ENCODE results near the gene FARS2. TPM values are rescaled to one million over a fixed set of nuclear protein-coding genes. Genes with fewer than 3 reads are reported as not detected.

Gene FARS2
- total and polyA plus RNA-seq, 2 donors (not counting 3 experiments of a cell fraction or from before 2014, with no cell fraction given) = 20.2 to 20.5 TPM

DNA sequence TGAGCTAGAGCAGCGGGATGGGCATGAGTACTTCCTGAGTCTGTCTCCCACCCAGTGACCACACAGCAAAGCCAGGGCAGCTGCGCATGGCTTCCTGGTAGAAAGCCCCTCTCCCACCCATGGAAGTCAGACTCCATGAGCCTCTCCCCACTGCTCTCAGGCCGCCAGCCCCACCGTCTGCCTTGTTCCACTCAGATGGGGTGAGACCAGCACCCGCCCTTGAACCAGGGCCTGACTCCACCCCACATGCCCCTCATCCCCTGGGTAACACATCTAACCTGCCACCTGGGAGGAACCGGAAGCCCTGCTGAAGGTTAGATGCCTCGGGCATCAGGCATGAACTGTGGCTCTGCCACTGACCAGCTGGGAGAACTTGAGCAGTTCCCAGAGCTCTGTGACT lies 517.6 kb downstream of the FARS2 start:
- H3K9me3 ChIP-seq (replicated peaks; ENCODE audit: control insufficient read depth, insufficient read depth, low read length) = no peaks in the 10 kb centered on the region
- POLR2A ChIA-PET = no interaction called here
- CTCF ChIA-PET = no interaction called here
- dilution Hi-C loops (cut with MboI; ENCODE audit: extremely low pct_ligation_motif_present, low sequenced_read_pairs) = no loop called here
- H3K9me1 ChIP-seq (replicated peaks; ENCODE audit: control insufficient read depth, extremely low read depth, insufficient read depth, low read length) = no peaks in the 10 kb centered on the region
- H4K20me1 ChIP-seq (replicated peaks; ENCODE audit: control insufficient read depth, extremely low read depth, insufficient read depth, low read length) = no peaks in the 10 kb centered on the region
- no peaks in the 10 kb centered on the region for H3K36me3 ChIP-seq (ENCODE audit: control insufficient read depth in 2 of 2, extremely low read depth in 1 of 2, insufficient read depth in 2 of 2, low read length in 2 of 2)
- no peak overlapping the region for H3K9ac ChIP-seq (replicated peaks; ENCODE audit: extremely low read depth, insufficient read depth, low read length)
- no peak overlapping the region for H3K4me3 ChIP-seq (replicated peaks in 1 of 3; ENCODE audit: insufficient read depth in 1 of 3, low read depth in 1 of 3, low read length in 3 of 3)
- H3K4me1 ChIP-seq (ENCODE audit: control insufficient read depth, extremely low read depth, insufficient read depth, low read length) = no peaks in the 10 kb centered on the region
- no peak for TF ChIP-seq POLR2A (IDR thresholded peaks at IDR 0.05; ENCODE audit: low read depth, low read length)
- no peak for TF ChIP-seq JUN (IDR thresholded peaks at IDR 0.05; ENCODE audit: borderline replicate concordance, insufficient read depth, insufficient read length, low read depth)
- no peak for TF ChIP-seq EZH2 (IDR thresholded peaks at IDR 0.05; ENCODE audit: borderline replicate concordance, low read depth, low read length, severe bottlenecking)
- no peak for TF ChIP-seq CTCF (IDR thresholded peaks at IDR 0.05; ENCODE audit: extremely low read depth in 1 of 2, insufficient read depth in 1 of 2, low read depth in 1 of 2, low read length in 2 of 2)
- TF ChIP-seq POLR2AphosphoS5 (IDR thresholded peaks at IDR 0.05; ENCODE audit: insufficient read depth, low read depth, low read length) = no peak
- no peak for TF ChIP-seq FOS (IDR thresholded peaks at IDR 0.05; ENCODE audit: borderline replicate concordance, insufficient read depth, low read length)
- no peak for TF ChIP-seq MAX (IDR thresholded peaks at IDR 0.05; ENCODE audit: insufficient read depth, insufficient read length)
- TF ChIP-seq MYC (IDR thresholded peaks at IDR 0.05; ENCODE audit: low read depth, low read length) = no peak
- TF ChIP-seq GATA2 (IDR thresholded peaks at IDR 0.05; ENCODE audit: insufficient read depth, insufficient read length, low read depth, low read length) = no peak
- no TSS peak for BruUV-seq (replicated peaks)
- no peaks in the 10 kb centered on the region for H3K27me3 ChIP-seq (ENCODE audit: control insufficient read depth in 2 of 2, insufficient read depth in 2 of 2, low read length in 2 of 2)
- DNase-seq (ENCODE audit: low read depth, low spot score) = no peak
- no peak overlapping the region for H3K27ac ChIP-seq (ENCODE audit: insufficient read depth, low read depth, low read length)
- FAIRE-seq = no peak
- no peak overlapping the region for H3K4me2 ChIP-seq (ENCODE audit: insufficient read depth, low read length)
- H3K79me2 ChIP-seq (ENCODE audit: control insufficient read depth, insufficient read depth, low read length) = no peaks in the 10 kb centered on the region
- no peak overlapping the region for H2AFZ ChIP-seq (ENCODE audit: low read depth, low read length)
- intact Hi-C loops (cut with micrococcal nuclease) = no loop called here
